Progenitor cell of endocrine pancreas (in vitro differentiated cells): ENCODE measurements around the gene SFXN2. TPM values are rescaled to one million over a fixed set of nuclear protein-coding genes. Genes with fewer than 3 reads are reported as not detected.

Source experiments
- DNase-seq: peaks from one replicate; pipeline ENCODE4 v3.0.0; 2021; ENCODE audit warnings: low spot score; ENCODE audit not compliant: unreplicated experiment
- H3K27ac Mint-ChIP-seq: 2 replicates; pipeline ENCODE4 v1.8.0; 2021; ENCODE audit warnings: mild to moderate bottlenecking, moderate library complexity, mixed read lengths
- H3K27me3 Mint-ChIP-seq: 2 replicates; pipeline ENCODE4 v1.8.0; 2021; ENCODE audit warnings: mixed read lengths
- H3K36me3 Mint-ChIP-seq: 2 replicates; pipeline ENCODE4 v1.8.0; 2022; ENCODE audit warnings: mixed read lengths; ENCODE audit not compliant: insufficient read depth
- H3K4me1 Mint-ChIP-seq: 2 replicates; pipeline ENCODE4 v1.8.0; 2021; ENCODE audit warnings: low read depth, mixed read lengths
- H3K4me3 Mint-ChIP-seq: 2 replicates; pipeline ENCODE4 v1.8.0; 2021; ENCODE audit warnings: low read depth, mild to moderate bottlenecking, moderate library complexity, mixed read lengths
- H3K9me3 Mint-ChIP-seq: 2 replicates; pipeline ENCODE4 v1.8.0; 2021; ENCODE audit warnings: low read depth, mixed read lengths
- total RNA-seq: library from RNA; stranded (reverse); gene quantifications from 2 replicates; pipeline ENCODE4 v1.2.1, GENCODE V29; 2021
- TF ChIP-seq, protein P1 (sequence below): fragments of 200-600 bp; sonication (generic); IDR thresholded peaks from one replicate; pipeline ENCODE4 v1.5.0; 2021; ENCODE audit warnings: antibody characterized with exemption, mild to moderate bottlenecking; ENCODE audit not compliant: unreplicated experiment

Gene SFXN2
- total RNA-seq, 1 donor from 2014 or later: 33.9 TPM

DNA sequence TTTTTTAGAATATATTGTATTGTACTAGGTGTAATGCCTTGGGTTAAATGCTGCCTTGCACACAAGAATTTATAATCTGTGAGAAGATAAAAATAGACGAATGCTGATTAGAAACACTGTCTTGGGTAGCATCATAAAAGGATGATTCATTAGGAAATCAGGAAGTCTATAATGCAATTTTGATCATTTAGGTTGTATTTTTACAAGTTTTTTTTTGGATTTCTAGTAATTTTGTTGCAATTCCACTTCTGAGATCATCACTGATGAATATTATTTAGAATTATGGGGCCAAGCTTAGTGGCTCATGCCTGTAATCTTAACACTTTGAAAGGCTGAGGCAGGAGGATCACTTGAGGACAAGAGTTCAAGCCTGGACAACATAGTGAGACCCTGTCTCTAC, 58.9 kb downstream of the SFXN2 start:
- no peaks in the 10 kb centered on the region for H3K9me3 Mint-ChIP-seq
- no peaks in the 10 kb centered on the region for H3K27me3 Mint-ChIP-seq
- no peaks in the 10 kb centered on the region for H3K36me3 Mint-ChIP-seq
- no peak overlapping the region for H3K4me3 Mint-ChIP-seq
- TF ChIP-seq, protein P1, sequence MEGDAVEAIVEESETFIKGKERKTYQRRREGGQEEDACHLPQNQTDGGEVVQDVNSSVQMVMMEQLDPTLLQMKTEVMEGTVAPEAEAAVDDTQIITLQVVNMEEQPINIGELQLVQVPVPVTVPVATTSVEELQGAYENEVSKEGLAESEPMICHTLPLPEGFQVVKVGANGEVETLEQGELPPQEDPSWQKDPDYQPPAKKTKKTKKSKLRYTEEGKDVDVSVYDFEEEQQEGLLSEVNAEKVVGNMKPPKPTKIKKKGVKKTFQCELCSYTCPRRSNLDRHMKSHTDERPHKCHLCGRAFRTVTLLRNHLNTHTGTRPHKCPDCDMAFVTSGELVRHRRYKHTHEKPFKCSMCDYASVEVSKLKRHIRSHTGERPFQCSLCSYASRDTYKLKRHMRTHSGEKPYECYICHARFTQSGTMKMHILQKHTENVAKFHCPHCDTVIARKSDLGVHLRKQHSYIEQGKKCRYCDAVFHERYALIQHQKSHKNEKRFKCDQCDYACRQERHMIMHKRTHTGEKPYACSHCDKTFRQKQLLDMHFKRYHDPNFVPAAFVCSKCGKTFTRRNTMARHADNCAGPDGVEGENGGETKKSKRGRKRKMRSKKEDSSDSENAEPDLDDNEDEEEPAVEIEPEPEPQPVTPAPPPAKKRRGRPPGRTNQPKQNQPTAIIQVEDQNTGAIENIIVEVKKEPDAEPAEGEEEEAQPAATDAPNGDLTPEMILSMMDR: no peak
- H3K27ac Mint-ChIP-seq: no peak overlapping the region
- peaks cover 52% of the 10 kb centered on the region for H3K4me1 Mint-ChIP-seq
- no peak for DNase-seq

GRCh38 chr10:102773986-102774385, 59.5 kb downstream of the SFXN2 start:
- Mint-ChIP-seq H3K4me3 (no peak overlapping the region), H3K4me1 (peaks cover 52% of the 10 kb centered on the region), H3K27ac (no peak overlapping the region), H3K9me3 (no peaks in the 10 kb centered on the region), H3K36me3 (no peaks in the 10 kb centered on the region), H3K27me3 (no peaks in the 10 kb centered on the region)
- DNase-seq: no peak
- TF ChIP-seq, protein P1: no peak

GRCh38 chr10:102775201-102775934, 60.9 kb downstream of the SFXN2 start:
- Mint-ChIP-seq H3K27me3 (no peaks in the 10 kb centered on the region), H3K4me1 (peaks cover 47% of the 10 kb centered on the region), H3K27ac (peak overlapping the region; percentile 86), H3K36me3 (peaks cover 3% of the 10 kb centered on the region), H3K4me3 (peak overlapping the region; percentile 40), H3K9me3 (no peaks in the 10 kb centered on the region)
- no peak for DNase-seq
- TF ChIP-seq, protein P1: no peak

DNA sequence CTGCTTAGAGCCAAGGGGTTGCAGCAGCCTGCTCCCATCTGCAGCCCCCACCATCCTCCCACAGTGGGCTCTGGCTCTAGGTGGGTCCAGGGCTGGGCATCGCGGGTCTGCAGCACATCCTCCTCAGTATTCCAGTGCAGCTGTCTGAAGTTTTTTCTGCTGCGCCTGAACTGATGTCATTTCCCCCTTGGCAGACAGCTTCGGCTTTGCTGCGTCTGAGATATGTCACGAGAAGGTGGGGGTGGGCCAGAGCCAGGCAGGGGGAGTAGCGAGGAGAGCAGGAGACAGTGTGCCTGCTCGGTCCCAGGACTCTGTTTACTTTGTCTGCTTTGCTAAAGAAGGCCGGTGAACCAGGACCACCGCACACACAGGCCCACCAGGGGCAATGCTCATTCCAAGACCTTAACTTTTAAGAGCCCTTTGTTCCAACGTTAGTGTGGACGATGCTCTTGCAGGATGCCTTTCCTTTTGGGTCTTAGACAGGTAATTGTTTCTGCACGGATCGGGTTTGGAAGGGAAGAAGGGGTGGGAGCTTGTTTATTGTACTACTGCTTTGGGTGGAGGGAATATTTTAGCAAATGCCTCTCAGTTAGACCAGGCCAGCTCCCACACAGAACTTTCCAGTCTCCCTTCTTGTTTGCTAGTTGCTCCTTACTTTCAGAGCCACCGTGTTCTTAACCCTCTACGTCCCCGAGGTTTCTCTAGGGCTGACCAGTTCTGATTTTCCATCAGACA, 61.7 kb downstream of the SFXN2 start:
- TF ChIP-seq, protein P1: no peak
- peaks cover 51% of the 10 kb centered on the region for H3K4me1 Mint-ChIP-seq
- DNase-seq: no peak
- H3K9me3 Mint-ChIP-seq: no peaks in the 10 kb centered on the region
- peak overlapping the region; percentile 58 for H3K4me3 Mint-ChIP-seq
- peak overlapping the region; percentile 84 for H3K27ac Mint-ChIP-seq
- H3K27me3 Mint-ChIP-seq: no peaks in the 10 kb centered on the region
- peaks cover 3% of the 10 kb centered on the region for H3K36me3 Mint-ChIP-seq

DNA sequence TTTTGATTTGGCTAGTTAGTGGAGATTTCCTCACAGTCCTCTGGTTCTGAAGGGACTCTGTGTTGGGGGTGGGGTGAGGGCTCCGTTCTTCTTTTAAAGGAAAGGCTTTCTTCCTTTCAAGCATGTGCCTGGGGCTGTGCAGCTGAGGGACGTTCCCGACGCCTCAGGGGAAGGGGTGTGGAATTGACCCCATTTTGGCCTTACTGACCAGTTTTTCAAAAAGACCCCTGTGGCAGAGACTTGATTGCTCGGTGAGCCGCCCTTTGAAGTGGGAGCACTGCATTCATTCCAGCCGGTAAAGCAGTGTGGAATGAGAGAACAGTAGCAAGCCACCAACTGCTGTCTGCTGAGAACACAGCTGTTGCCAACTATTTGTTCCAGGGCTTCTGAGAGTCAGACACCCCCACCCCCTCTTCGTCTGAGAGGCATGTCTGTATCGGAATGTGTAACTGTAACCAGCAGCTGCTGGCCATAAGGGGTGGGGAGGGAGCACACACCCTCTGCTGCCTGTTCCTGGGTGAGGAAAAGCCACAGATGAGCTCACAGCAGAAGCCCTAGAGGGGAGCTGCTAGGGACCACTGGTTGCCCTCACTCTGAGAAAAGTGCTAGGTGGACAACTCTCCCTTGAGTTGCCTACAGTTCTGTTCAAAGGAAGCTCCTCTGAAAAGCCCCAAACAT, 62.5 kb downstream of the SFXN2 start:
- DNase-seq: no peak
- Mint-ChIP-seq H3K36me3 (peaks cover 3% of the 10 kb centered on the region), H3K27ac (peak overlapping the region; percentile 84), H3K27me3 (no peaks in the 10 kb centered on the region), H3K4me3 (peak overlapping the region; percentile 58), H3K9me3 (no peaks in the 10 kb centered on the region), H3K4me1 (peaks cover 55% of the 10 kb centered on the region)
- TF ChIP-seq, protein P1: no peak
